SK-N-SH treated with all-trans-retinoic acid at 6 μM for 48 hours (cell line): ENCODE measurements around the gene SOD3.

Source experiments
- CSDC2 ChIP-seq: fragments of 250-450 bp; sonication (Bioruptor Pico); IDR thresholded peaks from 2 replicates; pipeline ENCODE4 v1.5.0; 2020; ENCODE audit warnings: mild to moderate bottlenecking, moderate library complexity
- TF ChIP-seq, protein P1 (sequence below): fragments of 250-450 bp; sonication (Bioruptor Pico); IDR thresholded peaks from 2 replicates; pipeline ENCODE4 v1.8.0; 2020; ENCODE audit warnings: mild to moderate bottlenecking, moderate library complexity, borderline replicate concordance

DNA sequence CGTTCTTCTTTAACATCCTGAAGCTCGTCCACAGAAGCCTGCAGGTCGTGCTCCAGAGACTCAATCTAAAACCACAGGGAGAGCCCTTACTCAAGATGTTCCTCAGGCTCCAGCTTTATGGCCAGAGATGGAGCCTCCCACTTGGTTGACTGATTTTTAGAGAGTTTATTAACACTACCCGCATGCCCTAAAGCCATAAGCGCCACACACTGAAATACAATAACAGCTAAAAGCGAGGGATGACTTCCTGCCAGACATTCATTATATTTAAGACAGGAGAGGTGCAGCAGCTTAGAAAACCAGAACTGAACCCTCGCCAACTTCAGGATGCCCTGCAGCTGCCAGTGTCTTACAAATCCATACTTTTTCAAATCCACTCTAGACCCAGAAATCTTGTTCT, 42.0 kb downstream of the SOD3 start:
- TF ChIP-seq CSDC2 (CRISPR knock-in tag): no peak
- TF ChIP-seq, protein P1, sequence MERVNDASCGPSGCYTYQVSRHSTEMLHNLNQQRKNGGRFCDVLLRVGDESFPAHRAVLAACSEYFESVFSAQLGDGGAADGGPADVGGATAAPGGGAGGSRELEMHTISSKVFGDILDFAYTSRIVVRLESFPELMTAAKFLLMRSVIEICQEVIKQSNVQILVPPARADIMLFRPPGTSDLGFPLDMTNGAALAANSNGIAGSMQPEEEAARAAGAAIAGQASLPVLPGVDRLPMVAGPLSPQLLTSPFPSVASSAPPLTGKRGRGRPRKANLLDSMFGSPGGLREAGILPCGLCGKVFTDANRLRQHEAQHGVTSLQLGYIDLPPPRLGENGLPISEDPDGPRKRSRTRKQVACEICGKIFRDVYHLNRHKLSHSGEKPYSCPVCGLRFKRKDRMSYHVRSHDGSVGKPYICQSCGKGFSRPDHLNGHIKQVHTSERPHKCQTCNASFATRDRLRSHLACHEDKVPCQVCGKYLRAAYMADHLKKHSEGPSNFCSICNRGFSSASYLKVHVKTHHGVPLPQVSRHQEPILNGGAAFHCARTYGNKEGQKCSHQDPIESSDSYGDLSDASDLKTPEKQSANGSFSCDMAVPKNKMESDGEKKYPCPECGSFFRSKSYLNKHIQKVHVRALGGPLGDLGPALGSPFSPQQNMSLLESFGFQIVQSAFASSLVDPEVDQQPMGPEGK (CRISPR knock-in tag): no peak
